Measurements from ENCODE around the gene WNT3.

GRCh38 chr17:46780003-46780373, 38.5 kb downstream of the WNT3 start:
- no peak for TF ChIP-seq FOXM1 (IDR thresholded peaks at IDR 0.05; ENCODE audit: borderline replicate concordance)
- no peak for TF ChIP-seq SUZ12 (IDR thresholded peaks at IDR 0.05)
- TF ChIP-seq ZNF384 (IDR thresholded peaks at IDR 0.05) = no peak
- TF ChIP-seq ELF4 (IDR thresholded peaks at IDR 0.05) = no peak
- TF ChIP-seq LEF1 (IDR thresholded peaks at IDR 0.05; ENCODE audit: borderline replicate concordance) = no peak
- TF ChIP-seq TARDBP (IDR thresholded peaks at IDR 0.05) = no peak
- no peak for TF ChIP-seq CTBP1 (IDR thresholded peaks at IDR 0.05; ENCODE audit: borderline replicate concordance)
- TF ChIP-seq BHLHE40 (IDR thresholded peaks at IDR 0.05; ENCODE audit: borderline replicate concordance) = no peak
- no peak for TF ChIP-seq SP1 (IDR thresholded peaks at IDR 0.05)
- TF ChIP-seq FOXK2 (IDR thresholded peaks at IDR 0.05) = no peak
- no peak for TF ChIP-seq HDGF (IDR thresholded peaks at IDR 0.05; ENCODE audit: borderline replicate concordance)
- no peak for TF ChIP-seq FOXA1 (IDR thresholded peaks at IDR 0.05)
- no peak for TF ChIP-seq L3MBTL2 (conservative IDR thresholded peaks at IDR 0.05)
- TF ChIP-seq, protein P1, sequence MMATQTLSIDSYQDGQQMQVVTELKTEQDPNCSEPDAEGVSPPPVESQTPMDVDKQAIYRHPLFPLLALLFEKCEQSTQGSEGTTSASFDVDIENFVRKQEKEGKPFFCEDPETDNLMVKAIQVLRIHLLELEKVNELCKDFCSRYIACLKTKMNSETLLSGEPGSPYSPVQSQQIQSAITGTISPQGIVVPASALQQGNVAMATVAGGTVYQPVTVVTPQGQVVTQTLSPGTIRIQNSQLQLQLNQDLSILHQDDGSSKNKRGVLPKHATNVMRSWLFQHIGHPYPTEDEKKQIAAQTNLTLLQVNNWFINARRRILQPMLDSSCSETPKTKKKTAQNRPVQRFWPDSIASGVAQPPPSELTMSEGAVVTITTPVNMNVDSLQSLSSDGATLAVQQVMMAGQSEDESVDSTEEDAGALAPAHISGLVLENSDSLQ (IDR thresholded peaks at IDR 0.05) = no peak

Data from HEK293T (cell line).